GM12891 (cell line): ENCODE measurements around the gene CREBRF. TPM values are rescaled to one million over a fixed set of nuclear protein-coding genes. Genes with fewer than 3 reads are reported as not detected.
A peak's percentile ranks its signal among the peaks of the same experiment; 100 is the strongest.
"Not testable (repeated sequence)": the region's sequence is repeated elsewhere in the genome, so short reads cannot be mapped to it uniquely, and the experiment has no call there.

Source experiments
- DNase-seq: peaks from one replicate; pipeline ENCODE4 v3.0.0; 2011; ENCODE audit warnings: low spot score; ENCODE audit not compliant: insufficient read length
- FAIRE-seq: peaks from 2 replicates; lab custom pipeline; 2011; peaks lifted over from hg19 to GRCh38; lab: Jason Lieb, UNC
- PAX5 ChIP-seq: IDR thresholded peaks from 2 replicates; pipeline ENCODE4 v1.6.1; 2011; ENCODE audit warnings: low read length, moderate library complexity, mild to moderate bottlenecking; ENCODE audit not compliant: insufficient read depth, severe bottlenecking
- POLR2A ChIP-seq: IDR thresholded peaks from 2 replicates; pipeline ENCODE4 v1.6.1; 2011; ENCODE audit warnings: low read depth, low read length, control low read depth
- POLR2AphosphoS5 ChIP-seq: IDR thresholded peaks from 2 replicates; pipeline ENCODE4 v1.6.1; 2011; ENCODE audit warnings: low read depth, low read length, control low read depth
- POU2F2 ChIP-seq: IDR thresholded peaks from 2 replicates; pipeline ENCODE4 v1.6.1; 2011; ENCODE audit warnings: low read depth, mild to moderate bottlenecking, control low read depth, low read length, moderate library complexity
- SPI1 ChIP-seq: IDR thresholded peaks from 2 replicates; pipeline ENCODE4 v1.6.1; 2011; ENCODE audit warnings: low read depth, low read length, control low read depth
- TAF1 ChIP-seq: IDR thresholded peaks from 2 replicates; pipeline ENCODE4 v1.6.1; 2011; ENCODE audit warnings: low read depth, low read length, control low read depth
- polyA plus RNA-seq: library from polyadenylated mRNA; unstranded; fragments of >200 nt; gene quantifications from one replicate; pipeline ENCODE4 v1.2.1, GENCODE V29; 2012; ENCODE audit warnings: low read depth, missing spikeins, inconsistent platforms; ENCODE audit not compliant: missing spikeins

The CREBRF gene, protein sequence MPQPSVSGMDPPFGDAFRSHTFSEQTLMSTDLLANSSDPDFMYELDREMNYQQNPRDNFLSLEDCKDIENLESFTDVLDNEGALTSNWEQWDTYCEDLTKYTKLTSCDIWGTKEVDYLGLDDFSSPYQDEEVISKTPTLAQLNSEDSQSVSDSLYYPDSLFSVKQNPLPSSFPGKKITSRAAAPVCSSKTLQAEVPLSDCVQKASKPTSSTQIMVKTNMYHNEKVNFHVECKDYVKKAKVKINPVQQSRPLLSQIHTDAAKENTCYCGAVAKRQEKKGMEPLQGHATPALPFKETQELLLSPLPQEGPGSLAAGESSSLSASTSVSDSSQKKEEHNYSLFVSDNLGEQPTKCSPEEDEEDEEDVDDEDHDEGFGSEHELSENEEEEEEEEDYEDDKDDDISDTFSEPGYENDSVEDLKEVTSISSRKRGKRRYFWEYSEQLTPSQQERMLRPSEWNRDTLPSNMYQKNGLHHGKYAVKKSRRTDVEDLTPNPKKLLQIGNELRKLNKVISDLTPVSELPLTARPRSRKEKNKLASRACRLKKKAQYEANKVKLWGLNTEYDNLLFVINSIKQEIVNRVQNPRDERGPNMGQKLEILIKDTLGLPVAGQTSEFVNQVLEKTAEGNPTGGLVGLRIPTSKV
- 6.2 TPM for polyA plus RNA-seq

DNA sequence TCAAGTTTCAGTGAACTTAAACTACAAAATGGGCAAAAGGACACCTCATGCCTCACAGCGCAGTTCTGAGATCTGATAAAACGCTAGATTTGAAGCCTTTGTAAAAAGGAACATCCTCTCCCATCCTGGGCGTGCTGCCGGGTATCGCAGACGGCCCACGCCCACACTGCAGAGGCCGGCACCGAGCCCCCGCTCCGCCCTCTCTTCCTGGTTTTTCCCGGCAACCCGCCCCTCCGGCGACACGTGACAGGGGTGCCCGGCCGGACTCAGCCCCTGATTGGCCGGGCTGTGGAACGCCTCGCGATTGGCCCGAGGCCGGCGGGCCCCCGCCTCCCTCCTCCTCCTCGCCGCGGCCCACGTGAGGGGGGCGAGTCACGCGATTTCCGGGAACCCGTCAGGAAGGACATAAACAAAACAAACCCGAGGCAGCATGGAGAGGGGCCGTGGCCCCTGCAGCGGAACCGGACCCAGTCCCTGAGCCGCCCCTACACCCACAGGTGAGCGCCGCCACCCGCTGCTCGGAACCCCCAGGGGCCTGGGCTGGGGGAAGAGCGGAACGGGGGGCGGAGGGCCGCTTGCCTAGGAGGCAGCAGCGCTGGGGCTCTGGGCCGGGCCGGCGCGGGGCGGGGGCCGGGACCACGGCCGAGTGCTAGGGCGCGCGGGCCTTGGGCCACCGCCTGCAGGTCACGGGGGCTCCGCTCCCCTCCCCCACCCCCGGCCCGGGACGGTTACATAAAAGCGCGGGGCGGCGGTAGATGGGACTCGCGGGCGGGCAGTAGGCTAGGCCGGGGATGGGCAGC, at the start of gene CREBRF:
CREBRF (plus strand) TSS at position 370 of the 800 bp plus-strand sequence. CDS start 24,424 bp downstream, outside the sequence.
- FAIRE-seq (peak; percentile 88), DNase-seq (peak; percentile 86)
- TF ChIP-seq POLR2A: peak; percentile 45; the same call in 1 of the 2 replicates
- peak; percentile 45; the same call in 1 of the 2 replicates for TF ChIP-seq SPI1
- no peak for TF ChIP-seq POU2F2
- no peak for TF ChIP-seq PAX5
- TF ChIP-seq TAF1: peak; percentile 67; the same call in 1 of the 2 replicates
- TF ChIP-seq POLR2AphosphoS5: peak; percentile 76

DNA sequence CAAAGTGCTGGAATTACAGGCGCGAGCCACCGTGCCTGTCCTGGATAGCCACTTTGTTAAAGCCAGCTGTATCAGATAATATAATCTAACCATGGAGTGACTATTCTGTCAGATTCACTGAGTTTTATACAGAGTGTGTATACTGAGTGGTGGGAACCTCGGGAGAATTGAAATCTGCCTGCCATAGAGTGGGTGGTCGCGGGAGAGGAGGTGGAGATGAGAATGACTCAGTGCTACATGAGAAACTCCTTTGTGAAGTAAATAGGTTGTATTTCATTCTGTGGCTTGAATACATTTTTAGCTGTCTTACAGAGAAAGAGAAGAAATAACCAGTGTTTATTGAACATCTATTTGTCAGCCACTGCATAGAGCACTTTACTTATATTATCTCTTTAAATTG, 46.1 kb upstream of the CREBRF start:
- FAIRE-seq (peak; percentile 63), DNase-seq (no peak)
- TF ChIP-seq TAF1: no peak
- TF ChIP-seq POLR2A: no peak
- peak; percentile 85 for TF ChIP-seq PAX5
- no peak for TF ChIP-seq POLR2AphosphoS5

DNA sequence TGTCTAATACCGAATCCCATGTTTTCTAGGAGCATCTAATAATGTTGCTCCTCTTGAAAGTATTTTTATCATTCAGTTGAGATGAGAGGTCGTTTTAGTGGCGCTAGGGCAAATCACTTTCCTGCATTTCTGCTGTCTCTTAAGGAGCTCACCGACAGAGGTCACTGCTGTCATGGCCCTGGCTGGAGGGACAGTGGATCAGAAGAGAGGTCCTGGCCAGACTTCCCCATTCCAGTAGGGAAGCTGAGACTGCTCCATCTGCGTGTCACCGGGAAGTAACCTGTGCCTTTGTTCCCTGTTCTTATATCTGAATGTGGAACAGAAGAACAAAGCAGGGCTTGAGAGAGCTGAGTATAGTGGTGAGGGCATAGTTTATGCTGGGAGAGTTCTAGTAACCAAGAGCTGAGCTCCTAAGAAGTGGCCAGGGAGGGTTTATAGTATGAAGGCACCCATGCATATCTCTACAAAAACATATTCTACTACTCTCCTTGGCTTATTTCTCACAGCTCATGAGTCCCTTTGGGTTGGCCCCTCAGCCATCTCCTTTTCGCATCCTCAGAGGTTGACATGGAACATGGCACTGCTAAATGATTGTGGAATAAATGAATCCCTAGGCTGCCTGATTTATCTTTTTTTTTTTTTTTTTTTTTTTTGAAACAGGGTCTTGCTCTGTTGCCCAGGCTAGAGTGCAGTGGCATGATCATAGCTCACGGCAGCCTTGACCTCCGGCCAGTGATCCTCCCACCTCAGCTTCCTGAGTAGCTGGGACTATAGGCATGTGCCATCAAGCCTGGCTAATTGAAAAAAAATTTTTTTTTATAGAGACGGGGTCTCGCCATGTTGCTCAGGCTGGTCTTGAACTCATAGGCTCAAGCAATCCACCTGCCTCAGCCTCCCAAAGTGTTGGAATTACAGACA, 45.3 kb upstream of the CREBRF start:
- FAIRE-seq (no peak), DNase-seq (no peak)
- TF ChIP-seq PAX5: no peak
- TF ChIP-seq POLR2AphosphoS5: no peak
- no peak for TF ChIP-seq POU2F2
- no peak for TF ChIP-seq TAF1
- no peak for TF ChIP-seq POLR2A
- no peak for TF ChIP-seq SPI1

DNA sequence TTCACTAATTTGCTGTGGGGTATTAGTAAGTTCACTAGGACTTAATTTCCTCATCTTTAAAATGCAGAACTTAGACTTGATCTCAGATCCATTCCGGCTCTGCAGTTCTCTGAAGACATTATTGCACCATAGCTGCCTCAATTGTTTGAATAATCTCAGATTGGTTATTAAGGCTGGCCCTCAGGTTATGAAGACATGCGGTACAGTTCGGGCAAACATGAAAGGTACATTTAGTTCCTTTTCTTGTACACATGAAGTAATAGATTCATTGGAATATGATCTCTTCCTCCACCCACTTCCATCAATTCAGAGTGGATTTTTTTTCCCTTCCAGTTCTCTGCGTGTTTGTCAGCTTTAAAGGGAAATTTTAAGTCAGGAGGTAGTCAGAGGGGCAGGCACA, 44.6 kb upstream of the CREBRF start:
- FAIRE-seq: no peak

DNA sequence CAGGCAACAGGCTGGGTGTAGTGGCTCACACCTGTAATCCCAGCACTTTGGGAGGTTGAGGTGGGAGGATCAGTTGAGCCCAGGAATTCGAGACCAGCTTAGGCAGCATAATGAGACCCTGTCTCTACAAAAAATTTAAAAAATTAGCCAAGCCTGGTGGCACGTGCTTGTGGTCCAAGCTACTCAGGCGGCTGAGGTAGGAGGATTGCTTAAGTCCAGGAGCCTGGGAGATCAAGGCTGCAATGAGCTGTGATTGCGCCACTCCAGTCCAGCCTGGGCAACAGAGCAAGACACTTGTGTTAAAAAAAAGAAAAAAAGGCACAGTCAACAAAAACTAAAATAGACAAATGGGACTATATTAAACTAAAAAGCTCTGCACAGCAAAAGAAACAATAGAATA, 43.3 kb upstream of the CREBRF start:
- FAIRE-seq (no peak), DNase-seq (no peak)
- no peak for TF ChIP-seq SPI1
- TF ChIP-seq POU2F2: no peak

More for the DNA sequence above, 44.6 kb upstream of the CREBRF start:
- TF ChIP-seq POU2F2 (no peak), POLR2AphosphoS5 (no peak), POLR2A (no peak)
- no peak for DNase-seq

DNA sequence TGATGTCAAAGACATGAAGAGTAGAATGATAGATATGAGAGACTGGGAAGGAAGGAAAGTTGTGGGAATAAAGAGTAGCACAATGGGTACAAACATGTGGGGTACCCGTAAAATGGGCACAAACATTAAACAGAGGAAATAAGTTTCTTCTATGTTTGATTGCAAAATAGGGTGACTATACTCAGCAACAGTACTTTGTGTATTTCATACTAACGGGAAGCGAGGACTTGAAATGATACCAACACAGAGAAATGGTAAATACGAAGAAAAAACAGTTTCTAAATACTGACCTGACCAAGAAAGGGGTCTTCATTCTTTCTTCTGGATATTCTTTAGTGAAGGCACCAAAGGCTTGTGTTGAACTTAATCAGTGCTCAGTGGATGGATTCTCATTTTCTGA, 41.5 kb upstream of the CREBRF start:
- no peak for TF ChIP-seq PAX5
- no peak for TF ChIP-seq SPI1
- TF ChIP-seq POLR2A: no peak
- no peak for TF ChIP-seq POU2F2
- DNase-seq: no peak
- no peak for FAIRE-seq

DNA sequence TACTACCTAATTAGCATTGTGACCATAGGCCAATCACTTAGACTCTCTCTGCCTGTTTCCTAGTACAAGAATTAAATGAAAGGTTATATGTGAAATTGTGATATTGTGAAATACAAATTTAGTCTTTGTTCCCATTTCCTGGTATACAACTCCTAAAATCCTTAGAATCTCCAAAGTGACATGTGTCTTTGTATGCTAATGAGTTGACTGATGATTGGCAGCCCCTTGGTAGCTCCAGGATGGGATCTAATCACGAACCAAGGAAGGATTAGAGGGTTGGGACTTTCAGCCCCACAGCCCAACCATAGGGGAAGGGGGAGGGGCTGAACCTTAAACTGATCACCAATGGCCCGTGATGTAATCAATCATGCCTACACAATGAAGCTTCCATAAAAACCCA, 41.0 kb upstream of the CREBRF start:
- no peak for FAIRE-seq
- DNase-seq: no peak
- no peak for TF ChIP-seq PAX5
- no peak for TF ChIP-seq TAF1
- TF ChIP-seq SPI1: no peak
- no peak for TF ChIP-seq POU2F2

DNA sequence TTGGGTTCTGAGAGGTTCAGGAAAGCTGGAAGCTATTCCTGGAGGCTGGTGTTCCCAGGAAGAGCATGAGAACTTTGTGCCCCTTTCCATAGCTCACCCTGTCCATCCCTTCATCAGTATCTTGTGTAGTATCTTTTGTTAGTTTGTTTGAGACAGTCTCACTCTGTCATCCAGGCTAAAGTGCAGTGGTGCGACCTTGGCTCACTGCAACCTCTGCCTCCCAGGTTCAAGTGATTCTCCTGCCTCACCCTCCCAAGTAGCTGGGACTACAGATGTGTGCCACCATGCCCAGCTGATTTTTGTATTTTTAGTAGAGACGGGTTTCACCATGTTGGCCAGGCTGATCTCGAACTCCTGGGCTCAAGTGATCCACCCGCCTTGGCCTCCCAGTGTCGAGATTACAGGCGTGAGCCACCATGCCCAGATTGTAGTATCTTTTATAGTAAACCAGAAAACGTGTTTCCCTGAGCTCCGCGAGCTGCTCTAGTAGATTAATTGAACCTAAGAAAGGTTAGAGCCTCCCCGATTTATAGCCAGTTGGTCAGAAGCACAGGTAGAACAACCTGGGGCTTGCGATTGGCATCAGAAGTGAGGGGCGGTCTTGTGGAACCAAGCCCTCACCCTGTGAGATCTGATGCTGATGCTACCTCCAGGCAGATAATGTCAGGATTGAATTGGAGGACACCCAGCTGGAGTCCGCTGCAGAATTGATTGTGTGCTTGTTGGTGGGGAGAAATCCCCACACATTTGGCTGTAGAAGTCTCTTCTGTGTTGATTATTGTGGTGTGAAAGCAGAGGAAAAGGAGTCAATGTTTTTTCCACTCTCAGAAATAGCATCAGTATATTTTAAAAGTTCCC, 40.3 kb upstream of the CREBRF start:
- FAIRE-seq: no peak
- TF ChIP-seq POU2F2 (no peak), POLR2A (no peak), SPI1 (no peak), PAX5 (no peak), TAF1 (no peak), POLR2AphosphoS5 (no peak)
- no peak for DNase-seq

DNA sequence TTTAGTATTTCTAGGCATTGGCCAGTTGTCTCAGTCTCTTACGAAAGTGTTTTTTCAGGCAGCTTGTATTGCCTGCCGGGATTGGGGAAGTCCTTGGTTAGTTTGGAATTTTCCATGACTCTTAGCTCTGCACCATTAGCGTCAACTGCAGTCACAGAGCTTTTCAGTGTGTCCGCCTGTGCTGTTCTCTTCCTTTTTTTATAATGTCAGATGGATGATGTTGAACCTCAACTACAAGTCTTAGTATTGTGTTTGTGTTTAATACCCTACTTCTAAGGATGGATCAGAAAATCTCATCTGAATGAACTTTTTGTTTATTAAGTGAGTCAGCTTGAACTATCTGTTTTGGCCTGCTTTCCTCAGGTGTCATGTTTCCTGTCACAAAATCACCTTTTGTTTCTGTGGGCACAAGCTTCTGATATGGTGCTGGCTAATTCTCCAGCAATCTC, 39.5 kb upstream of the CREBRF start:
- DNase-seq (no peak), FAIRE-seq (no peak)
- TF ChIP-seq SPI1 (no peak), TAF1 (no peak), PAX5 (no peak), POU2F2 (no peak), POLR2AphosphoS5 (no peak), POLR2A (no peak)

DNA sequence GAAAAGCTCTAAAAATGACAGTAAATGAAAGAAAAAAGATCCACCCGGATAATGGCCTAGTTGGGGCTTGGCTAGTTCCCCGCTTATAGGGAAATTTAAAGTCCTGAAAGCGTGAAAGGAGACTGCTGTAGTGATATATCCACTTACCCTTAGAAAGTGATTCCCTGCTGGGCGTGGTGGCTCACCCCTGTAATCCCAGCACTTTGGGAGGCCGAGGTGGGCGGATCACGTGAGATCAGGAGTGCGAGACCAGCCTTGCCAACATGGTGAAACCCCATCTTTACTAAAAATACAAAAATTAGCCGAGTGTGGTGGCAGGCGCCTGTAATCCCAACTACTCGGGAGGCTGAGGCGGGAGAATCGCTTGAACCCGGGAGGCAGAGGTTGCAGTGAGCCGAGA, 39.1 kb upstream of the CREBRF start:
- FAIRE-seq, DNase-seq: not testable (repeated sequence)
